A673 (cell line): ENCODE measurements around the gene USP36.

Experiments
- CTCF ChIP-seq: fragments of 300-800, 200-600 bp; sonication (generic); conservative IDR thresholded peaks from 2 replicates; pipeline ENCODE4 v1.5.1; 2017; ENCODE audit warnings: low read depth, mild to moderate bottlenecking, antibody characterized with exemption, low read length, moderate library complexity, mixed read lengths
- EZH2 ChIP-seq: fragments of 200-600 bp; sonication (generic); IDR thresholded peaks from 2 replicates; pipeline ENCODE4 v1.6.1; 2017; ENCODE audit warnings: borderline replicate concordance, low read depth, mild to moderate bottlenecking, mixed read lengths, antibody characterized with exemption, low read length; ENCODE audit not compliant: poor library complexity, severe bottlenecking

- TF ChIP-seq CTCF = no peak
- no peak for TF ChIP-seq EZH2
Observed at GRCh38 chr17:78852709-78853121, 12.1 kb upstream of the USP36 start.
